GM12878 (cell line): ENCODE measurements around the gene FAM227A. TPM values are rescaled to one million over a fixed set of nuclear protein-coding genes. Genes with fewer than 3 reads are reported as not detected.

Experiments
- ATAC-seq: fragments of 200-7000 bp; cut with Tn5 transposase; 3 replicates; pipeline ENCODE4 v1.9.1; 2020; ENCODE audit warnings: mild to moderate bottlenecking, moderate library complexity
- BruUV-seq: library from RNA; stranded (reverse); fragments of 400-500 nt; replicated peaks from 2 replicates; lab custom pipeline; 2021; lab: Mats Ljungman, UMichigan
- CTCF ChIA-PET: fragments of 300-600 bp; sonication (Branson Sonifier 250); formaldehyde crosslinking; extraction: SDS; loops from one replicate; lab custom pipeline; 2021; ENCODE audit warnings: inconsistent platforms; lab: Yijun Ruan, JAX
- POLR2A ChIA-PET: fragments of 350-600 bp; formaldehyde crosslinking; extraction: SDS; loops from one replicate; lab custom pipeline; 2021; ENCODE audit warnings: inconsistent platforms; lab: Charles Lee
- RAD21 ChIA-PET: fragments of 300-600 bp; sonication (Branson Sonifier 250); formaldehyde crosslinking; loops from one replicate; lab custom pipeline; 2023; ENCODE audit warnings: antibody characterized with exemption; ENCODE audit not compliant: unreplicated experiment; lab: Charles Lee
- SMC1A ChIA-PET: fragments of 300-600 bp; sonication (Branson Sonifier 250); formaldehyde crosslinking; loops from one replicate; lab custom pipeline; 2023; ENCODE audit not compliant: unreplicated experiment, uncharacterized antibody; lab: Charles Lee
- DNase-seq: peaks from one replicate; pipeline ENCODE4 v3.0.0-alpha.2; 2011; ENCODE audit warnings: low read depth, low spot score
- FAIRE-seq: peaks from 3 replicates; lab custom pipeline; 2011; peaks lifted over from hg19 to GRCh38; lab: Jason Lieb, UNC
- H2AFZ ChIP-seq: 2 replicates; pipeline ENCODE4 v1.6.0; 2011; ENCODE audit warnings: low read depth, low read length, control low read depth; ENCODE audit not compliant: control insufficient read depth
- H3K27ac ChIP-seq: 2 replicates; pipeline ENCODE4 v1.5.1; 2011; ENCODE audit warnings: control low read depth; ENCODE audit not compliant: control insufficient read depth, insufficient read depth
- H3K27me3 ChIP-seq, 2 experiments: replicated peaks in 1 of 2; 2 replicates each; pipeline versions ENCODE4 v1.6.0 to v1.6.1; 2011; ENCODE audit warnings: low read length in 1 of 2; ENCODE audit not compliant: control insufficient read depth in 2 of 2, insufficient read depth in 2 of 2
- H3K36me3 ChIP-seq, 2 experiments: 2 replicates each; pipeline ENCODE4 v1.5.1; 2011; ENCODE audit warnings: low read length in 1 of 2; ENCODE audit not compliant: control insufficient read depth in 2 of 2, insufficient read depth in 2 of 2
- H3K4me1 ChIP-seq: 2 replicates; pipeline ENCODE4 v1.6.1; 2011; ENCODE audit warnings: mild to moderate bottlenecking, low read length, moderate library complexity, mixed read lengths; ENCODE audit not compliant: control insufficient read depth, insufficient read depth
- H3K4me2 ChIP-seq: 2 replicates; pipeline ENCODE4 v1.6.0; 2011; ENCODE audit warnings: control low read depth; ENCODE audit not compliant: control insufficient read depth, insufficient read depth
- H3K4me3 ChIP-seq: fragments of 200-600 bp; sonication (generic); 2 replicates; pipeline ENCODE4 v1.5.1; 2016
- H3K79me2 ChIP-seq: 2 replicates; pipeline ENCODE4 v1.6.0; 2011; ENCODE audit warnings: low read length; ENCODE audit not compliant: control insufficient read depth, insufficient read depth
- H3K9ac ChIP-seq: 2 replicates; pipeline ENCODE4 v1.8.0; 2011; ENCODE audit warnings: low read length, control low read depth, mixed read lengths; ENCODE audit not compliant: control insufficient read depth, insufficient read depth
- H3K9me3 ChIP-seq: replicated peaks from 3 replicates; pipeline ENCODE4 v1.5.1; 2011; ENCODE audit warnings: mild to moderate bottlenecking, low read length; ENCODE audit not compliant: control insufficient read depth, insufficient read depth
- H4K20me1 ChIP-seq: 2 replicates; pipeline ENCODE4 v1.6.0; 2011; ENCODE audit not compliant: control insufficient read depth, insufficient read depth
- CTCF ChIP-seq, 3 experiments: IDR thresholded peaks in 2 of 3; conservative IDR thresholded peaks in 1 of 3; 2 replicates each; pipeline ENCODE4 v1.5.1; 2011; ENCODE audit warnings: low read depth in 3 of 3, low read length in 3 of 3, mild to moderate bottlenecking in 3 of 3, control low read depth in 2 of 3, moderate library complexity in 2 of 3, inconsistent platforms in 1 of 3, mixed read lengths in 1 of 3; ENCODE audit not compliant: control insufficient read depth in 2 of 3, insufficient read depth in 1 of 3; ENCODE audit errors: extremely low read depth in 1 of 3
- ELK1 ChIP-seq: IDR thresholded peaks from 2 replicates; pipeline ENCODE4 v1.6.1; 2012; ENCODE audit warnings: low read depth, low read length, improper control_type of control experiment
- IKZF1 ChIP-seq: fragments of 450-650 bp; conservative IDR thresholded peaks from 2 replicates; pipeline ENCODE4 v1.6.1; 2017; ENCODE audit warnings: antibody characterized with exemption, mild to moderate bottlenecking
- IRF5 ChIP-seq: fragments of 450-650 bp; IDR thresholded peaks from 2 replicates; pipeline ENCODE4 v1.6.1; 2017; ENCODE audit warnings: borderline replicate concordance
- RAD21 ChIP-seq: IDR thresholded peaks from 2 replicates; pipeline ENCODE4 v1.6.1; 2011; ENCODE audit warnings: mild to moderate bottlenecking, low read depth, low read length, moderate library complexity; ENCODE audit not compliant: insufficient read depth
- SMC3 ChIP-seq: IDR thresholded peaks from 2 replicates; pipeline ENCODE4 v1.6.1; 2011; ENCODE audit warnings: low read length, improper control_type of control experiment, borderline replicate concordance
- ZBED1 ChIP-seq: IDR thresholded peaks from 2 replicates; pipeline ENCODE4 v1.6.1; 2016; ENCODE audit warnings: borderline replicate concordance
- WGBS: methylation state at CpG from one replicate; pipeline ENCODE4 v1.1.6; 2016; ENCODE audit warnings: low lambda C conversion rate; ENCODE audit not compliant: insufficient replicate concordance, insufficient coverage; ENCODE audit errors: missing lambda C conversion rate; 5-methylcytosine and 5-hydroxymethylcytosine counted together
- in situ Hi-C: fragments of 300-500 bp; cut with MboI; formaldehyde crosslinking; loops from 9 replicates; pipeline ENCODE4 v1.14.3; 2018; ENCODE audit warnings: mixed read lengths
- intact Hi-C: fragments of 100-400 bp; cut with micrococcal nuclease; formaldehyde crosslinking; loops from one replicate; pipeline ENCODE4 v1.14.2; 2022; ENCODE audit not compliant: unreplicated experiment
- polyA plus RNA-seq, 11 experiments: library from polyadenylated mRNA; depleted of rRNA in 4 of 11; unstranded in 6 of 11; stranded (reverse) in 5 of 11; fragments of >200 nt; fragmentation: Nextera tagmentation in 4 of 11; fragmentation: Illumina TruSeq in 1 of 11; extraction: Ambion mirVana in 4 of 11; extraction: Trizol in 1 of 11; gene quantifications; 1 replicate in 1 of 11; 2 replicates in 10 of 11; pipeline versions ENCODE4 v1.2.1 to v1.2.3, GENCODE V29; 2011 to 2016; ENCODE audit warnings: inconsistent platforms in 2 of 11, missing spikeins in 2 of 11, low read depth in 1 of 11
- total RNA-seq, 4 experiments: library from RNA; depleted of rRNA in 3 of 4; stranded (reverse); fragments of >200 nt in 3 of 4; fragmentation: Illumina TruSeq in 1 of 4; extraction: Trizol in 1 of 4; gene quantifications; 2 replicates each; pipeline versions ENCODE4 v1.2.1 to v1.2.3, GENCODE V29; 2013 to 2021

Gene FAM227A
- total and polyA plus RNA-seq, 10 of the 15 experiments (the other 5 are each of a cell fraction or from before 2014, with no cell fraction given) = 0.02 to 0.59 (median 0.25) TPM

GRCh38 chr22:38572065-38572464 lies 84.1 kb downstream of the FAM227A start:
- BruUV-seq = no TSS peak
- POLR2A ChIA-PET = interaction anchor here (2.1 kb wide), 1 partner anchor 520 kb away, joined by 5 read pairs; no protein-coding TSS in a partner anchor
- FAIRE-seq = peak; percentile 59
- intact Hi-C loops = loop anchor here (1.0 to 10.0 kb wide), 4 partner anchors 155 to 520 kb away; no protein-coding TSS in a partner anchor
- Histone ChIP-seq H3K27me3 (no peaks in the 10 kb centered on the region), H3K4me3 (no peak overlapping the region), H4K20me1 (no peaks in the 10 kb centered on the region), H2AFZ (no peak overlapping the region), H3K4me1 (peaks cover 7% of the 10 kb centered on the region; the same call in 1 of the 2 replicates), H3K9me3 (no peaks in the 10 kb centered on the region), H3K79me2 (no peaks in the 10 kb centered on the region), H3K4me2 (no peak overlapping the region), H3K27ac (no peak overlapping the region), H3K9ac (no peak overlapping the region), H3K36me3 (no peaks in the 10 kb centered on the region)
- SMC1A ChIA-PET = interaction anchor here (0.6 to 2.9 kb wide), 9 partner anchors 12 to 520 kb away, joined by 3 to 22 read pairs (median 3); no protein-coding TSS in a partner anchor
- ATAC-seq = peak; percentile 52
- WGBS = 3% methylated on average over 3 of the region's 3 CpGs
- CTCF ChIA-PET = interaction anchor here (0.8 to 5.3 kb wide), 19 partner anchors 10 to 523 kb away, joined by 3 to 75 read pairs (median 4); partner anchors contain the start of gene PICK1
- peak; percentile 12 for DNase-seq
- in situ Hi-C loops = loop anchor here (5.0 kb wide), 1 partner anchor 520 kb away; no protein-coding TSS in a partner anchor
- TF ChIP-seq RAD21 (peak; percentile 66), IKZF1 (no peak), ELK1 (no peak), CTCF (IDR thresholded peaks at IDR 0.05 in 2 of 3, conservative IDR thresholded peaks at IDR 0.05 in 1 of 3; ENCODE audit: control insufficient read depth in 2 of 3, extremely low read depth in 1 of 3, insufficient read depth in 1 of 3, low read depth in 3 of 3, low read length in 3 of 3) (peak; percentile 44 to 58 (median 45)), ZBED1 (no peak), IRF5 (no peak), SMC3 (peak; percentile 62; the same call in 1 of the 2 replicates)
- RAD21 ChIA-PET = interaction anchor here (0.5 to 4.9 kb wide), 5 partner anchors 36 to 519 kb away, joined by 3 to 49 read pairs (median 3); no protein-coding TSS in a partner anchor
